ENCODE data around the gene AP4S1.
"Not testable (repeated sequence)": the region's sequence is repeated elsewhere in the genome, so short reads cannot be mapped to it uniquely, and the experiment has no call there.

Gene AP4S1

DNA sequence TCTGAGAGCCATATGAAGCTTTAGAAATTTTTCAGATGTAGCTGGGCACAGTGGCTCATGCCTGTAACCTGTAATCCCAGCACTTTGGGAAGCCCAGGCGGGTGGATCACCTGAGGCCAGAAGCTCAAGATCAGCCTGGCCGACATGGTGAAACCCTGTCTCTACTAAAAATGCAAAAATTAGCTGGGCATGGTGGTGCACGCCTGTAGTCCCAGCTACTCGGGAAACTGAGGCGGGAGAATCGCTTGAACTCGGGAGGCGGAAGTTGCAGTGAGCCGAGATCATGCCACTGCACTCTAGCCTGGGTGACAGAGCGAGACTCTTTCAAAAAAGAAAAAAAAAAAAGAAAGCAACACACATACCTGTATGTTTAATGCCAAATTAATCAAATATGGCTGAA is 17.4 kb downstream of the AP4S1 start:
- not testable (repeated sequence) for DNase-seq (ENCODE audit: low read depth in 2 of 2)

- no peak for DNase-seq (ENCODE audit: low read depth in 2 of 2)
These were observed 17.9 kb downstream of the AP4S1 start for GRCh38 chr14:31043379-31043778.

DNA sequence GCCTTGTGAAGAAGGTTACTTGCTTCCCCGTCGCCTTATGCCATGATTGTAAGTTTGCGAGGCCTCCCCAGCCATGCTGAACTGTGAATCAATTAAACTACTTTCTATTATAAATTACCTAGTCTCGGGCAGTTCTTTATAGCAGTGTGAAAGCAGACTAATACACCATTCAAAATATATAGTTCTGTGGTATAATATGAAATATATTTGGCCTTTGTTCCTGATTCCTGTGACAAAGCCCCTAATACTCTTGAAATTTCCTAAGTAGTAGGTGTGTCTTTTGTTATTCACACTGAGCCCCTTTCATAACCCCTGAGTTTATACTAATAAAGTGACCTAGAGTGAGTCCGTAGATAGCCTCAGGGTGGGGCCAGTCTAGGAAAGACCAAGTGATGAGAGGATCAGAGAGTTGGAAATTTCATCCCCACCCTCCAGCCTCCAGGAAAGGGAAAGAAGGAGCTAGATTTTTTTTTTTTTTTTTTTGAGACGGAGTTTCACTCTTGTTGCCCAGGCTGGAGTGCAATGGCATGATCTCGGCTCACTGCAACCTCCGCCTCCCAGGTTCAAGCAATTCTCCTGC is 20.1 kb downstream of the AP4S1 start:
- DNase-seq (ENCODE audit: low read depth in 2 of 2) = no peak

DNA sequence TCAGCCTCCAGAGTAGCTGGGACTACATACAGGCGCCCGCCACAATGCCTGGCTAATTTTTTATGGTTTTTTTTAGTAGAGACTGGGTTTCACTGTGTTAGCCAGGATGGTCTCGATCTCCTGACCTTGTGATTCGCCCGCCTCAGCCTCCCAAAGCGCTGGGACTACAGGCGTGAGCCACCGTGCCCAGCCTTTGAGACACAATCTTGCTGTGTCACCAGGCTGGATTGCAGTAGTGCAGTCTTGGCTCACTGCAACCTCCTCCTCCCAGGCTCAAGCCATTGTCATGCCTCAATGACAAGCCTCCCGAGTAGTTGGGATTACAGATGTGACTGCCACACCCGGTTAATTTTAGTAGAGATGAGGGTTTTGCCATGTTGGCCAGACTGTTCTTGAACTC is 22.1 kb downstream of the AP4S1 start:
- DNase-seq (ENCODE audit: low read depth in 2 of 2) = no peak

DNA sequence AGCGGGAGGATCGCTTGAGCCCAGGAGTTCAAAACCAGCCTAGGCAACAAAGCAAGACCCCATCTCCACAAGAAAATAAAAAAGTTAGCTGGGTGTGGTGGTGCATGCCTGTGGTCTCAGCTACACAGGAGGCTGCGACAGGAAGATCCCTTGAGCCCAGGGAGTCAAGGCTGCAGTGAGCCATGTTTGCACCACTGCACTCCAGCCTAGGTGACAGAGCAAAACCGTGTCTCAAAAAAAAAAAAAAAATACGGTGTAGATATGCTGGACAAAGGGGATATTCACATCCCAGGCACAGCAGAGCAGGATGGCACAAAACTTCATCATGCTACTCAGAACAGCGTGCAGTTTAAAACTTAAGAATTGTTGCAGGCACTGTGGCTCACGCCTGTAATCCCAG is 25.6 kb downstream of the AP4S1 start:
- no peak for DNase-seq (ENCODE audit: low read depth in 2 of 2)

DNA sequence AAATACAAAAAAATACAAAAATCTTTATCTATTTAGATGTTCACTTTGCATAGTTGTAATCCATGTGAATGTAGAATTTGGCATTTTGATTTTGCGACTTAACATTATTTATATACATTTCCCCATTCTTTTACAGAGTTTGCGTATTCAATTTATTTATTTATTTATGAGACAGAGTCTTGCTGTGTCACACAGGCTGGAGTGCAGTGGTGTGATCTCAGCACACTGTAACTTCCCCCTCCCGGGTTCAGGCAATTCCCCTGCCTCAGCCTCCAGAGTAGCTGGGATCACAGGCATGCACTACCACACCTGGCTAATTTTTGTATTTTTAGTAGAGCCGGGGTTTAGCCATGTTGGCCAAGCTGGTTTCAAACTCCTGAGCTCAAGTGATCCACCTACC is 26.1 kb downstream of the AP4S1 start:
- no peak for DNase-seq (ENCODE audit: low read depth in 2 of 2)

DNA sequence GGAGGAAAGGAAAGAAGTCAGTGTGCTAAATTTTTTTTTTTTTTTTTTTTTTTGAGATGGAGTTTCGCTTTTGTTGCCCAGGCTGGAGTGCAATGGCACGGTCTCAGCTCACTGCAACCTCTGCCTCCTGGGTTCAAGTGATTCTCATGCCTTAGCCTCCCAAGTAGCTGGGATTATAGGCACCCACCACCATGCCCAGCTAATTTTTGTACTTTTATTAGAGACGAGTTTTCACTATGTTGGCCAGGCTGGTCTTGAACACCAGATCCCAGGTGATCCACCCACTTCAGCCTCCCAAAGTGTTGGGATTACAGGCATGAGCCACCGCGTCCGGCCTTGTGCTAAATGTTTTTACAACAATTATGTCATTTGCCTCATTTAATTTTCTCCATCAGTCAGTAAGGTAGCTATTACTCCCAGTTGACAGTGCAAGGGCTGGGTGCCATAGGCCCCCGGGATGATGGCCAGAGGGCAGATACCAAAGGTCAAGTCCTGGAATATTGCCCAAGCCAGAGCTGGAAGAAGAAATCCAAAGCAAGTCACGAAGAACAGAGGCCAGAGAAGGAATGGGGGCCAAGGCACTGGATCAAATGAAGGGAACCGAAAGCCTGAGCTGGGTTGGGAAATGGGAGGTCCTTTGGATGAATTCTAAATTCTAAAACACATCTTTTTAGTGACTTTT is 27.6 kb downstream of the AP4S1 start:
- not testable (repeated sequence) for DNase-seq (ENCODE audit: low read depth in 2 of 2)

GRCh38 chr14:31057035-31057434 is 31.6 kb downstream of the AP4S1 start:
- DNase-seq (ENCODE audit: low read depth in 2 of 2) = no peak

- no peak for DNase-seq (ENCODE audit: low read depth in 2 of 2)
These were observed 32.4 kb downstream of the AP4S1 start for GRCh38 chr14:31057701-31058364.

- no peak for DNase-seq (ENCODE audit: low read depth in 2 of 2)
These were observed 33.9 kb downstream of the AP4S1 start for GRCh38 chr14:31059152-31059924.

DNA sequence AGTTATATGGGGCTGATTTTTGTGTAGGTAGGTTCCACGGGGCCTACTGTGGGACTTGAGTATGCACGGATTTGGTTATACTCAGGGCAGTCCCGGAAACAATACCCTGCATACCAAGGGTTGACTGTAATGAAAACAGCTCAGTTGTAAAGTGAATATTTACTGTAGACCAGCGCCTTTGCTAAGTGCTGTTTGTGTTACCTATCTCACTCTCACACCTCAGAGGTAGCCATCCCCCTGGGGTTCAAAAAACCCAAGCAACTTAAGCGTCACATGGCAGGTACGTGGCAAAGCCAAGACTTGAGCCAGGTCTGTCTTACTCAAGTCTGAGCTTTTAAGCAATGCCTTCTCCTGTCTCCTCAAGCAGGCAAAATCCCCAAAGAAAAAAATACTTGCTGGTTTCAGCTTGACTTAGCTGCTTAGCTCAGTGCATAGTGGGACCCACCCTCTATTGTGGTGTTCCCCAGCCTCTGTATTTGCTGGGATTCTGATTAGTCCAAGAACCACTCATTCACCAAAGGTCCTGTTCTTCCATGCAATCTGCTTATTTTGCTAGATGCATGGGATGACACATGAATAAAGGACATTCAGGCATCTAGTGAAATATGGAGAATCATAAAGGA is 34.9 kb downstream of the AP4S1 start:
- no peak for DNase-seq (ENCODE audit: low read depth in 2 of 2)

DNA sequence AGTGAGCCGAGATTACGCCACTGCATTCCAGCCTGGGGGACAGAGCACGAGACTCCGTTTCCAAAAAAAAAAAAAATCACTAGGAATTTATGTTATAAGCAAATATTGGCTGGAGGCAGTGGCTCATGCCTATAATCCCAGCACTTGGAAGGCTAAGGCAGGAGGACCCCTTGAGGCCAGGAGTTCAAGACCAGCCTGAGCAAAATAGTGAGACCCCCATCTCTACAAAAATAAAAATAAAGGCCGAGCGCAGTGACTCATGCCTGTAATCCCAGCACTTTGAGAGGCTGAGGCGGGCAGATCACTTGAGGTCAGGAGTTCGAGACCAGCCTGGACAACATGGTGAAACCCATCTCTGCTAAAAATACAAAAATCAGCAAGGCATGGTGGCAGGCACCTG is 37.5 kb downstream of the AP4S1 start:
- DNase-seq (ENCODE audit: low read depth in 2 of 2) = not testable (repeated sequence)

GRCh38 chr14:31068235-31068634 is 42.8 kb downstream of the AP4S1 start:
- no peak for DNase-seq (ENCODE audit: low read depth in 2 of 2)

GRCh38 chr14:31069343-31069742 is 43.9 kb downstream of the AP4S1 start:
- no peak for DNase-seq (ENCODE audit: low read depth in 2 of 2)

GRCh38 chr14:31070431-31070830 is 45.0 kb downstream of the AP4S1 start:
- DNase-seq (ENCODE audit: low read depth in 2 of 2) = no peak

- no peak for DNase-seq (ENCODE audit: low read depth in 2 of 2)
These were observed 45.7 kb downstream of the AP4S1 start for GRCh38 chr14:31071151-31071550.

DNA sequence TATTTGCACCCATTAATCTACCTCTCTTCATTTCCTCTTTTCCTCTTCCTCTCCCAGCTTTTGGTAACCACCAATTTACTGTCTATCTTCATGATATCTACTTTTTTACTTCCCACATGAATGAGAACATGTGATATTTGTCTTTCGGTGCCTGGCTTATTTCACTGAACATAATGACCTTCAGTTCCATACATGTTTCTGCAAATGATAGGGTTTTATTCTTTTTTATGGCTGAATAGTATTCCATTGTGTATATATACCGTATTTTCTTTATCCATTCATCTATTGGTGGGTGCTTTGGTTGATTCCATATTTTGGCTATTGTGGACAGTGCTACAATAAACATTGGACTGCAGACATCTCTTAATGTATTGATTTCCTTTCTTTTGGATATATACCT is 49.7 kb downstream of the AP4S1 start:
- no peak for DNase-seq (ENCODE audit: low read depth in 2 of 2)

DNA sequence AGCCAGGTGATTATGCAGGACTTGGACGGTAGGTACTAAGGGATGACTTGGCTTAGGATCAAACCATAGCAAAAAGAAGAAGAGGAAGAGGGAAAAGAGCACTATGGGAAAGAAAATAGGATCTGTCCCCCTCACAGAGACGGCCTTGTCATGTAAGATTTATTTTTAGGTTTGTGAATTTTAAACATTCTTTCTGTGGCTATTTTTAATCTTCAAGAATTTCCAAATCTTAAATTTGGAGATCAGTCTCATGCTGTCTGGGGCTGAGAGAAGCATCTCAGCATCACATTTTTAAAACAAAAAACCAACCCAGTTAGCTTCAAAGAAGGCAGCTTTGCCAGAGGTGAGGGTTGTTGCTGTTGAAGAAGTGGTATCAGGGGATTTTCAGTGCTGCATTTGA is 53.3 kb downstream of the AP4S1 start:
- no peak for DNase-seq (ENCODE audit: low read depth in 2 of 2)

DNA sequence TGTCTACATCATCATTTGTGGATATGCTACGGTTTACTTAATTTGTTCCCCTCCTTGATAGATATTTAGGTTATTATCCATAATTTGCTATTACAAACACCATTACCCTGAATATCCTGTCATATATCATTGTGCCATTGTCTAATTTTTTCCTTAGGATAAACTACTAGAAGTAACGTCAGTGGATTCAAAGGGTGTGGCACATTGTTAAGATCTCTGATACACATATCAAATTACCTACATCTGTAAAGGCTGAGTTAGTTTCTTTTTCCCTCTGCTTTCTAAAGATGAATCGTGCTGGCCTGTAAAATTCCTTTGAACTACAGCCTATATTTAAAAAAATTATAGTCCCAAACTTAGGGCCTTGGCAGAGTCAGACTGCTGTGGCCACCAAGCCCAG is 54.6 kb downstream of the AP4S1 start:
- DNase-seq (ENCODE audit: low read depth in 2 of 2) = no peak

- DNase-seq (ENCODE audit: low read depth in 2 of 2) = no peak
These were observed 55.0 kb downstream of the AP4S1 start for GRCh38 chr14:31080484-31080883.

- no peak for DNase-seq (ENCODE audit: low read depth in 2 of 2)
These were observed 58.3 kb downstream of the AP4S1 start for GRCh38 chr14:31083781-31084180.

- DNase-seq (ENCODE audit: low read depth in 2 of 2) = no peak
These were observed 58.9 kb downstream of the AP4S1 start for GRCh38 chr14:31084385-31084784.

All from activated CD8-positive, alpha-beta memory T cell treated with anti-CD3 and anti-CD28 coated beads for 4 hours (primary cell).